Measurements from ENCODE around the gene FAM124A. TPM values are rescaled to one million over a fixed set of nuclear protein-coding genes. Genes with fewer than 3 reads are reported as not detected.

The FAM124A gene
- total RNA-seq, 3 donors from 2014 or later: 0.13 to 0.21 (median 0.14) TPM

DNA sequence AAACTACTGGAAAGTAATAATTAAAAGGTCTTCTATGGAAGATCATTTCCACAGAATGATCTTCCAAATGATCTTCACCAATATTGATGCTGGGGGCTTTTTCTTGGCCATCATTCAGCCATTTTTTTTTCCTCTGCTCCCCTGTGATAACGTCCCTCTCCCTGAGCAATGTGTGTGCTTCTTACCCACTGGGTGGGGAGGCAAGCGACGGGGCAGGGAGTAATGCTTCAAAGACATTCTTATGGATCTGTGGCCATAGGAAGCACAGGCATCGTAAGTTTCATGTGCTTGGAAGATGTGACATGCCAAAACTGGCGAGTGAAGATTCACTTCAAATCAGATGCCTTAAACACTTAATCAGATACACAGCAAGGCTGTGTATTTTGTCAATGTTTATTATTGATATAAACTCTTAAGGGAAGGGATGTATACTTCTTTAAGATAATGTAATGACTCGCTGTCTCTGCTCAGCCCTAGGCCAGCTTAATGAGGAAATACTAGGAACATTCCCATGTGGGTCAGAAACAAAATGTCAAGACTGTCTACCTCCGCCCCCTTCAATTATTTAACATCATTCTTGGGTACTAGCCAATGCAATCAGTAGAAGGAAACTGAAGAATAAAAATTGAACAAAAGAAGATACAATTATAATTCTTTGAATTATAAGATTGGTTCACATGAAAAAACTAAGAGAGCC lies 83.2 kb downstream of the FAM124A start:
- DNase-seq (no peak), ATAC-seq (no peak)
- Mint-ChIP-seq H3K4me1 (ENCODE audit: low read depth) (no peaks in the 10 kb centered on the region), H3K36me3 (ENCODE audit: insufficient read depth) (no peaks in the 10 kb centered on the region), H3K9me3 (no peaks in the 10 kb centered on the region), H3K27me3 (ENCODE audit: low read depth) (peaks cover 3% of the 10 kb centered on the region), H3K4me3 (no peak overlapping the region)

DNA sequence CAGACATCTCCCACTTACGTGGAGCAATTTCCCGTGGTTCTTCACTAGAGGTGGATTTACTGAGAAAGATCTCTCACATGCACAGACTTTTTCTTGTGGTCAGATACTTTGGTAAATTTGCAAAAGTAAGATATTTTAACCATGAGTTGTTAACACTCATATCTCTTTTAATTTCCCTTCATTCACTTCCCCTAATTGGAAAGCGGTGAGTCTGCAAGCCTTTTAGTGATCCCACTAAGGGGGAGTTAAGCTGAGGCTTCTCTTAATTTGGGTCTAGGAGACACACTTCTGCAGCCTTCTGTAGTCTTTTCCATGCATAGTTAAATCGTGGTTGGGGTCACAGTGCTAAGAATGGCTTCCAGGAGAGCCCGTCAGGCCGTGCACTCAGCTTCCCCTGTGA lies 86.6 kb downstream of the FAM124A start:
- Mint-ChIP-seq H3K36me3 (ENCODE audit: insufficient read depth) (no peaks in the 10 kb centered on the region), H3K9me3 (no peaks in the 10 kb centered on the region), H3K4me1 (ENCODE audit: low read depth) (no peaks in the 10 kb centered on the region), H3K27me3 (ENCODE audit: low read depth) (peaks cover 9% of the 10 kb centered on the region), H3K4me3 (no peak overlapping the region)
- ATAC-seq (no peak), DNase-seq (no peak)

DNA sequence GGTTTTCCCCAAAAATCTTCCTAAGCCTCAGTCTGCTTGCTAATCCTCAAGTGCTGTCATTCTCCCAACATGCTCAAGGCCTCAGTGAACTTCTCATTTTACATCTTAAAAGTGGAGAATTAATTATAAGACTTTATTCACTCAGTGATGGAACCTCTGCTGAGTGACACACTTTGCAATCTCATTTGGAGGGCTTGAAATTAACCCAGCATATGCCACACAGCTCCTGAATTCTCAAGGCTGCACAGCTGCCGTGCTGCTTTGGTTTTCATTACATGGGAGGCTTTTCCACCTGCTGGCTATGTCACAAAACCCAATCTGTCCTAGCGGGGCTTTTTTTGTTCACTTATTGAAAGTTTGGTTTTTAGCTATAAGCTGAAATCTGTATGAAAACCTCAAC lies 89.0 kb downstream of the FAM124A start:
- no peaks in the 10 kb centered on the region for H3K4me1 Mint-ChIP-seq (ENCODE audit: low read depth)
- ATAC-seq (no peak), DNase-seq (no peak)
- no peak overlapping the region for H3K4me3 Mint-ChIP-seq
- no peaks in the 10 kb centered on the region for H3K36me3 Mint-ChIP-seq (ENCODE audit: insufficient read depth)
- H3K27me3 Mint-ChIP-seq (ENCODE audit: low read depth): peaks cover 14% of the 10 kb centered on the region
- H3K9me3 Mint-ChIP-seq: no peaks in the 10 kb centered on the region

DNA sequence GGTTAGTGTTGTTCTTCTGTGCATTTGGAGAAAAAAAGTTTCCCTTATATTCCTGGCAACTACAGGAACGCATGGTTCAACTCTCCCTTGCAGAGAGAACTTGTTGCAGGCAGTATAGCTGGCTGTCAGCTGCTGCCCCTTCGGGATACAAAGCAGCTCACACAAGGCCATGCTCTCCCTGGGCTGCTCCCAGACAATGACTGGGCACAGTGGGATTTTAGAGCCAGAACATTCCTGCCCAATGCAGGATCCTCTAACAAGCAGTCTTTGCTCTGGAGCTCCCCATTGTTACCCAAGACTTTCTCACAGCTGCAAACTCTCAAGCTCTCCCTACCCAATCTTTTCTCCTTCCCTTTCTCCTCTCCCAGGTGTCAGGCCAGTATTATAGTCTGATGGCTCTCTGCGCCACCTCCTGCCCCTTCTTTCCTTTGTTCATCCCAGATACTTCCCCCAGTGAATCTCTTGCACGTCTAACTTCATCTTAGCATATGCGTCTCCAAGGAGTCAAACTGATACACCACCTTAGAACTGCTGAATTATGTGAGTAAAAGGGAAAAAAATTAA lies 89.8 kb downstream of the FAM124A start:
- Mint-ChIP-seq H3K4me3 (no peak overlapping the region), H3K27me3 (ENCODE audit: low read depth) (peaks cover 14% of the 10 kb centered on the region), H3K4me1 (ENCODE audit: low read depth) (no peaks in the 10 kb centered on the region), H3K9me3 (no peaks in the 10 kb centered on the region), H3K36me3 (ENCODE audit: insufficient read depth) (no peaks in the 10 kb centered on the region)
- ATAC-seq (no peak), DNase-seq (no peak)

DNA sequence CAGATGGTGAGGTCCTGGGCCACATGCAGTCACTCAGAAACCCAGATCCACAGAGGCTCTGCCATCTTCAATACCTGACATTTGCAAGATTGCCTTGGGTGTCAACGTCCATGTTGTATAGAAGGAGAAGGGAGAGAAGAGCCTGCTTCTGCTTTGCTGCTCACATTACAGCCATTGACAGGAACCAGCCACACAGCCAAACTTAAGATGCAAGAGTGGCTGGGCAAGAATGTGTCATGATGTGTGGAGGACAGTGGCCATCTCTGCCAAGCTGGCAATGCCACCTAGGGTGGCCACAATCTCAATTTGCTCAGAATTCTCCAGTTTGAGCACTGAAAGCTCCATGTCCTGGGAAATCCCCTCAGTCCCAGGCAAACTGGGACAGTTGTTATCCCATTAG lies 91.4 kb downstream of the FAM124A start:
- Mint-ChIP-seq H3K27me3 (ENCODE audit: low read depth) (peaks cover 14% of the 10 kb centered on the region), H3K4me3 (no peak overlapping the region), H3K36me3 (ENCODE audit: insufficient read depth) (no peaks in the 10 kb centered on the region), H3K9me3 (no peaks in the 10 kb centered on the region), H3K4me1 (ENCODE audit: low read depth) (no peaks in the 10 kb centered on the region)
- DNase-seq: no peak
- ATAC-seq: no peak

DNA sequence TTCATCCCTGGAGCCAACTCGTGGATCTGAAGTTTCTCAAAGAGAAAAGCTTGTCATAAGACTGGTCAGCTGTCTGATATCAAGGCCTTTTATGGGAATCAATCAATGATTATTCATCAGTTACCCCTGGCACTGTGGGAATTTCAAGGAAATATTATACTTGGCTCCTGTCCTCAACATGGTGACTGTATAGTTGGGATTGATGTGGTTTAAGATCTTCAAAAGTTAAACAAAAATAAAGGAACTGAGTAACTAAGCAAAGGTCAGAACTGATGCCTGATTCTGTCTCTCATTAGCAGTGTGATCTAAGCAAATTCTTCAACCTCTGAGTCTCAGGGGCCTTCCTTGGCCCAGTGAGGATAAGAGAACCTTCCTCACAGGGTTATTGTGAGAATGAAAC lies 95.1 kb downstream of the FAM124A start:
- no peaks in the 10 kb centered on the region for H3K4me1 Mint-ChIP-seq (ENCODE audit: low read depth)
- peaks cover 8% of the 10 kb centered on the region for H3K27me3 Mint-ChIP-seq (ENCODE audit: low read depth)
- no peak for DNase-seq
- no peak for ATAC-seq
- H3K9me3 Mint-ChIP-seq: no peaks in the 10 kb centered on the region
- H3K36me3 Mint-ChIP-seq (ENCODE audit: insufficient read depth): no peaks in the 10 kb centered on the region
- no peak overlapping the region for H3K4me3 Mint-ChIP-seq

DNA sequence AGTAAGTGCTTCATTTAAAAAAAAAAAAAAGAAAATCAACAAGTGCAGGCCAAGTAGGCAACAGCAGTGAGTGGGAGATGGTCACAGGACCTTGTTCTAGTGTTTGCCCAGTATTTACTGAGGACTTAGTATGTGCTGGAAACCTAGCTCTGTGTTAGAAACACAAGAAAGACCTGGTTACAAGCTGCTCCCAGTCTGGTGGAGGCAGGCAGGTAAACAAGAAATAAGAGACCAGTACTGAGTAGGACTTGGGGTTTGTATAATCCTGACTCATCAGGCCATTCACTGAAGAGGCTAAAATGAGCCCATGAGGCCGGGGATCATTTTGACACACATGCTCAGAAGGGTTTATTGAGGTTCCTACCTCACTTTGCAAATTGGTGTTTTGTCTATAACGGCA lies 95.8 kb downstream of the FAM124A start:
- Mint-ChIP-seq H3K36me3 (ENCODE audit: insufficient read depth) (no peaks in the 10 kb centered on the region), H3K27me3 (ENCODE audit: low read depth) (peaks cover 7% of the 10 kb centered on the region), H3K4me3 (no peak overlapping the region), H3K4me1 (ENCODE audit: low read depth) (no peaks in the 10 kb centered on the region), H3K9me3 (no peaks in the 10 kb centered on the region)
- no peak for ATAC-seq
- DNase-seq: no peak

DNA sequence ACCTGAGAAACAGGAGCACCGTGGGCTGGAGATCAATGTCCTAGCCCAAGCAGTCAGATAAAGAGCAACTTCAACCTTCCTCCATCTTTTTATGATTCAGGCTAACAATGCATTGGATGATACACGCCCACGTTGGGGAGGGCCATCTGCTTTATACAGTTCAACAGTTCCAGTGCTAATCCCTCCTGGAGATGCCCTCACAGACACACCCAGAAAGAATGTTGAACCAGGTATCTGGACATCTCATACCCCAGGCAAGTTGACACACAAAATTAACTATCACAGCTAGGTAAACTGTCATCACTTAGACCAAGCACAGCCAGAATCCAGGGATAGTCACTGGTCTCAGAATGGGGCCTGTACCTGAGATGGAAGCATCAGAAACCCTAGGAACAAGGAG lies 96.7 kb downstream of the FAM124A start:
- Mint-ChIP-seq H3K4me3 (no peak overlapping the region), H3K4me1 (ENCODE audit: low read depth) (no peaks in the 10 kb centered on the region), H3K27me3 (ENCODE audit: low read depth) (peaks cover 5% of the 10 kb centered on the region), H3K36me3 (ENCODE audit: insufficient read depth) (no peaks in the 10 kb centered on the region), H3K9me3 (no peaks in the 10 kb centered on the region)
- DNase-seq: no peak
- no peak for ATAC-seq

DNA sequence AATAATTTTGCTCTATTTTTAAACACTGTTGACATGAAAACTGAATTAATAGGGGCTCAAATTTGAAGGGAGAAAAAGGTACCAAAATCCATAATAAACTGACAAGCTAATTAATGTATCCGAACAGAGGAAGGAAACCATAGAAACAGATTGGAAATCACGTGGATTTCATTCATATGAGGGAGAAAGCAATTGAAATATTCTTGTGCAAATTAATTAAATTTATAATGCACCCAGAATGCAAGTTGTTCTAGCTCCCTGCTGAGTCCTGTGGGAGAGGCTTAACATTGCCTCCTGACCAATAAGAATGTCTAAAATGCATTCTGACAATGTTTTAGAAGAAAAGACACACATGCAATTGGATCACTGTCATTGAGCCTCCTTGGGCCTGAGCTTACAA lies 99.6 kb downstream of the FAM124A start:
- Mint-ChIP-seq H3K27me3 (ENCODE audit: low read depth) (no peaks in the 10 kb centered on the region), H3K4me1 (ENCODE audit: low read depth) (no peaks in the 10 kb centered on the region), H3K4me3 (no peak overlapping the region), H3K36me3 (ENCODE audit: insufficient read depth) (no peaks in the 10 kb centered on the region), H3K9me3 (no peaks in the 10 kb centered on the region)
- DNase-seq (no peak), ATAC-seq (no peak)

DNA sequence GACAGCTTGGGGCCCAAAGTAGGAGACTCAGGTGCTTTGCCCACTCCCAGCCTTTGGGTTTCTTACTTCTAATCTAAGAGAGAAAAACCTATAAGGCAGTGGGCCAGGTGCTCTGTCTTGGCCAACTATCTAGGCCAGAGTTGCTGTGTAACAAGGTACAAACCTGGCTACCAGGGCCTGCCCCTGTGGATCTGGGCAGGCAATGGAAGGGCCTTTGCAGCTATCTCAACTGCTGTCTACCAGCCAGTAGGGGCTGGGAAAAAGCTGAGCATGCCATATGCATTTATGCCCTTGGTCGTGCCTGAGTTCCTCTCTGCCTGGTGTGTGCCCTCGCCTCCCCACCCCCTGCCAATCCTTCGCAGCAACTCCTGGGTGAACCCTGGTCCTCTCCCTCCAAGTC lies 100.6 kb downstream of the FAM124A start:
- Mint-ChIP-seq H3K36me3 (ENCODE audit: insufficient read depth) (no peaks in the 10 kb centered on the region), H3K4me3 (no peak overlapping the region)
- ATAC-seq: no peak

DNA sequence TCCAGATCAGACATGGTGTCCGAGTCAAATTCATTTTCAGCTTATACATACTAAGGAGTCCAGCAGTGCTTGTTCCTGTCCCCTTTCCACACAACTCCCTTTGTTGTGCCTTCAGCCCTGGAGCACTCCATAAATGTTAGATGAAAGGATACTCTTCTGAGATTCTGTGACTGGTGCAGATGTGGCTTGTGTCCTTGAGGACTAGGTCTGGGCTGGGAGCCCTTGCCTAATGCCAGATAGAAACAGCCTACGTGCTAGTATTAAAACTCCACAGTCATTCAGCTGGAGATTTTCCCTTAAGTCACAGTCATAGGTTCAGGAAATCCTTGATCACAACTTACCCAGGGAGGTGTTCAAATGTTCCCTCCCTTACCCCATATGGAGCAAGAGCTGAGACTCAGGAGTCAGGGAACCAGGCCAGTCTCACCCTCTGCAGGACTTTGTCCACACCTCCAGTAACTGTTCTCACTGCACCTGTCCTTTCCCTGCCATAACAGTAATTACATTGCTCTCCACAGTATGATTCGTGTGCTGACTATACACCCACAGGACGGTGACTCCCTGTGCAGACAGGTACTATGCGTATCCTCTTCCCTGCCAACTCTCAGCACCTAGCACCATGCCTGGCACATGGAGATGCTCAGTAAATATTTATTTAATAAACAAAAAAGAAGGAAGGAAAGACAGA lies 101.8 kb downstream of the FAM124A start:
- no peaks in the 10 kb centered on the region for H3K4me1 Mint-ChIP-seq (ENCODE audit: low read depth)
- ATAC-seq (no peak), DNase-seq (no peak)
- H3K9me3 Mint-ChIP-seq: no peaks in the 10 kb centered on the region
- H3K27me3 Mint-ChIP-seq (ENCODE audit: low read depth): peaks cover 1% of the 10 kb centered on the region
- no peak overlapping the region for H3K4me3 Mint-ChIP-seq
- no peaks in the 10 kb centered on the region for H3K36me3 Mint-ChIP-seq (ENCODE audit: insufficient read depth)

More for the DNA sequence above, 100.6 kb downstream of the FAM124A start:
- Mint-ChIP-seq H3K9me3 (no peaks in the 10 kb centered on the region), H3K4me1 (ENCODE audit: low read depth) (no peaks in the 10 kb centered on the region), H3K27me3 (ENCODE audit: low read depth) (no peaks in the 10 kb centered on the region)
- no peak for DNase-seq

DNA sequence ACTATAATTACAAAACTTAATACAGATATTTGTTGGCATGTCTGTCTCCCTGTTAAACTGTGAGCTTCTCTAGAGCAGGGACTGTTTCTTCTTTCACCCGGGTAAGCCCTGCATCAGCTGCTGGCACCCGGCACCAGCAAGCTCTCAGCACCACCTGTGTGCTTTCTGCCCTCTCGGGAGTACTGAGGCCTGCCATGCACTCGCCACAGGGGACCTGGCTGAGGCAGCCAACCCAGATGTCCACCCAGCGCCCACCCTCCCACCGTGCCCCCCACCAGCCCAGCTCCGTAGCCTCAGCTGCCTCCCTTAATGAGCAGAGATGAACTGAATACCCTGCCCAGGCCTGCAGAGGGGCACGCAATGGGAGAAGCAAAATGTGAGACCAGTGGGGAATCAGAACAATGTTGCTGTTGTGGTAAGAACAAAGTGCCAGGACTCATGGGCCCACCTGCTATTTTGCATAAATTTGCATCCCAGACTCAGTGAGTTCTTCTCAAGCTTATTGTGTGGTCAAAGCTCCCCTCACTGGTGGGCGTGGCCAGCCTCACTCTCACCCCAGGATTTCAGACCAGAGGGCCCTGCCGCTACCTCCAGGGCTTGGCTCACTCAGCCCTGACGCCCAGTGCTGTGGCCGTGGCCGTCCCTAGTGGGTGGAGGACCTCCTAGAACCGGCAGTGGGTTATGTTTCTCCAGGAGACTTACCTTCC lies 102.7 kb downstream of the FAM124A start:
- H3K9me3 Mint-ChIP-seq: no peaks in the 10 kb centered on the region
- peaks cover 3% of the 10 kb centered on the region for H3K27me3 Mint-ChIP-seq (ENCODE audit: low read depth)
- H3K4me1 Mint-ChIP-seq (ENCODE audit: low read depth): no peaks in the 10 kb centered on the region
- ATAC-seq (no peak), DNase-seq (no peak)
- no peaks in the 10 kb centered on the region for H3K36me3 Mint-ChIP-seq (ENCODE audit: insufficient read depth)
- H3K4me3 Mint-ChIP-seq: no peak overlapping the region

DNA sequence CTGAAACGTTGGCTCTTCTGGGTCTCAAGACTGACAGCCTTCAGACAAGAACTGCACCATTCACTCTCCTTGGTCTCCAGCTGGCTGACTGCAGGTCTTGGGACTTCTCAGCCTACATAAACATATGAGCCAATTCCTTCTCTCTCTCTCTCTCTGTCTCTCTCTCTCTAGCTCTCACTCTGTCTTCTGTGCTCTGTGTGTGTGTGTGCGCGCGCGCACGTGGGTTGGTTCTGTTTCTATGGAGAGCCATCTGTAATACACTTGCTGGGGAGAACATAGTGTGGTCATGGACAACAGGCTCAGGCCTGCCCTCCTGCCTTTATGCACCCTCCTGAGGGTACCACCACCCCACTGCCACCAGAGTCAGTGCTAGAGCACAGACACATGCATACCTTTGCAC lies 103.6 kb downstream of the FAM124A start:
- H3K36me3 Mint-ChIP-seq (ENCODE audit: insufficient read depth): no peaks in the 10 kb centered on the region
- H3K4me3 Mint-ChIP-seq: no peak overlapping the region
- DNase-seq (no peak), ATAC-seq (no peak)
- peaks cover 3% of the 10 kb centered on the region for H3K27me3 Mint-ChIP-seq (ENCODE audit: low read depth)
- no peaks in the 10 kb centered on the region for H3K9me3 Mint-ChIP-seq
- peaks cover 2% of the 10 kb centered on the region for H3K4me1 Mint-ChIP-seq (ENCODE audit: low read depth)

DNA sequence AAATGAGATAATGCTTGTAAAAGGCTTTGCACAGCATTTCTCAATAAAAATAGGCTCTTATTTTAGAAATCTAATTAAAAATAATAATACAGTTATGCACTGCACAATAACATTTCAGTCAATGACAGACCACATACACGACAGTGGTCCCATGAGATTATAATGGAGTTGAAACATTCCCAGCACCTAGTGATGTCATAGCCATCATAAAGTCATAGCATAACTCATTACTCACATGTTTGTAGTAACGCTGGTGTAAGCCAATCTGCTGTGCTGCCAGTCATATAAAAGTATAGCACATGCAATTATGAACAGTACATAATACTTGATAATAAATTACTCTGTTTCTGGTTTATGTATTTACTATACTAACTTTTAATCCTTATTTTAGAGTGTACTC lies 104.6 kb downstream of the FAM124A start:
- no peaks in the 10 kb centered on the region for H3K9me3 Mint-ChIP-seq
- H3K4me1 Mint-ChIP-seq (ENCODE audit: low read depth): peaks cover 9% of the 10 kb centered on the region
- no peak for DNase-seq
- no peak for ATAC-seq
- peaks cover 3% of the 10 kb centered on the region for H3K27me3 Mint-ChIP-seq (ENCODE audit: low read depth)
- H3K36me3 Mint-ChIP-seq (ENCODE audit: insufficient read depth): no peaks in the 10 kb centered on the region
- H3K4me3 Mint-ChIP-seq: no peak overlapping the region

Data from activated T-cell treated with anti-CD3 and anti-CD28 coated beads, Interleukin-2, amount 50 U/mL, for 4 hours (primary cell).